SK-MEL-5 (cell line): Measurements from ENCODE around the gene STX16. TPM values are rescaled to one million over a fixed set of nuclear protein-coding genes. Genes with fewer than 3 reads are reported as not detected.
A peak's percentile ranks its signal among the peaks of the same experiment; 100 is the strongest.

Experiments used
- DNase-seq: peaks from one replicate; pipeline ENCODE4 v3.0.0-alpha.2; 2016; ENCODE audit warnings: low read depth, low spot score
- in situ Hi-C: cut with HindIII; loops from 2 replicates; pipeline ENCODE4 v1.10.0; 2016; ENCODE audit warnings: low sequenced_read_pairs, high pct_unique_total_duplicates, low pct_unique_long_range_greater_than_20kb
- total RNA-seq: library from RNA; depleted of rRNA; stranded (reverse); fragments of >200 nt; shearing (Covaris generic); gene quantifications from 2 replicates; pipeline ENCODE4 v1.2.3, GENCODE V29; 2014

The STX16 gene
- total RNA-seq, 1 experiment from 2014 or later, result 16.9 TPM

DNA sequence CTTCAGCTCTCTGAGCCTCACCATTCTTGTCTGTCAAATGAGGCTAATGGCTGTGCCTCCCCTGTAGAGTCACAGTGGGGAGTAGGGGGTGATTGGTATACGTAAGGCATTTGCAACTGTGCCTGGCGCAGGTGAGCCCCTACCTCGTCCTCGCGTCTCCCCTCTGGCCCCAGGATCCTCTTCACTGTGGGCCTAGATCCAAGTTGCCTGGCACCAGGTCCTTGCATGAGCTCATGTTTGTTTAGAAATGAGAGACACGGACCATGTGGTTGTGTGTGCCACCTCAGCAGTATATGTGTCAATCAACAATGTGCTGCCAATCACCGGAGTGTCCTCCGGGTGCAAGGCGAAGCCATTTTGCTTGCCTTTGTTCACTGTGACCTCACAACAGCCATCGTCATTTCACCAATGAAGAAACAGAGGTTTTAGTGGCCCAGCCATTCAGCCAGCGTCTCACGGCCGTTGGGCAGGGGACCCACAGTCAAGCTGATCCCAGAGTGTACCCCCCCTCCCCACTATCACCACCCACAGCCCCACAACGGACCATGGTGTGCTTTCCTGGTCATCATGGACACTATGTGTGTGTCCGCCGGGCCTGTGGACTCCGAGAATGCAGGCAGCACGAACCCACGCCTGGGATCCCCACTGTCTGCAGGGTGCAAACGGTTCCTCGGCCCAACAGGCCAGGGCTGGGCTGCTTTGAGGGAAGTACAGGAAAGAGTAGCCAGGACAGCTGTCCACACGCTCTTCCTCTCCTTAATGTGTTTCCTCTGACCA is 35.9 kb upstream of the STX16 start:
- in situ Hi-C loops, result no loop called here
- DNase-seq, result no peak

DNA sequence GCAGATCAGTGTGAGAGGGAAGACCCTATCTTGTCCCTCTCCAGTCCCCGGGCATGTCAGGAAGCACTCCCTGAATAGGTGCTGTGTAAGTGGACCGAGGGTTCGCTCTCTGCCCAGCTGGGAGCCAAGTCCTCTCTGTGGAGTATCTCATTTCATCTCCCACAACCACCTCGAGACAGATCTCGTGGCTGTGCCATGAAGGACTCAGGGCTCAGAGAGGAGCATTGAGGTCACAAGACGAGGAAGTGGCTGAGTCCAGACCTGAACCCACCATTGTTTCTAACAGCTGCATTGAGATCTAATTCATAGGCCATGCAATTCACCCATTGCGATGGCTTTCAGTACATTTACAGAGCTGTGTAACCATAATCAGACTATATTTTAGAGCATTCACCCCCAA is 34.7 kb upstream of the STX16 start:
- peak; percentile 84 for DNase-seq
- in situ Hi-C loops, result no loop called here

DNA sequence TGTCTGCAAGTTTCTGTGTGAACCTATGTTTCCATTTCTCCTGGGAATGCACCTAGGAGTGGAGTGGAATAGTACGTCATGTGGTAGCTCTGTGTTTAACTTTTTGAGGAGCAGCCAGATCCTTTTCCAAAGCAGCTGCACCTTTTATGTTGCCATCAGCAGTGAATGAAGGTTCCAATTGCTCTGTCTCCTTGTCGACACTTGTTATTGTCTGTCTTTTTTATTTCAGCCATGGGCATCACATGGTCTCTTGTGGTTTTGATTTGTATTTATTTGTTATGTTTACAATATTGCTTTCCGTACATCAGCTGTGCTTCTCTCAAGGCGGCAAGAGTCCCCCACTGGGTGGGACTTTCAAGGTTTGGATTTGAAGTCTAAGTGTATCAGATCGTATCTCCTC is 33.9 kb upstream of the STX16 start:
- in situ Hi-C loops, result no loop called here
- no peak for DNase-seq

DNA sequence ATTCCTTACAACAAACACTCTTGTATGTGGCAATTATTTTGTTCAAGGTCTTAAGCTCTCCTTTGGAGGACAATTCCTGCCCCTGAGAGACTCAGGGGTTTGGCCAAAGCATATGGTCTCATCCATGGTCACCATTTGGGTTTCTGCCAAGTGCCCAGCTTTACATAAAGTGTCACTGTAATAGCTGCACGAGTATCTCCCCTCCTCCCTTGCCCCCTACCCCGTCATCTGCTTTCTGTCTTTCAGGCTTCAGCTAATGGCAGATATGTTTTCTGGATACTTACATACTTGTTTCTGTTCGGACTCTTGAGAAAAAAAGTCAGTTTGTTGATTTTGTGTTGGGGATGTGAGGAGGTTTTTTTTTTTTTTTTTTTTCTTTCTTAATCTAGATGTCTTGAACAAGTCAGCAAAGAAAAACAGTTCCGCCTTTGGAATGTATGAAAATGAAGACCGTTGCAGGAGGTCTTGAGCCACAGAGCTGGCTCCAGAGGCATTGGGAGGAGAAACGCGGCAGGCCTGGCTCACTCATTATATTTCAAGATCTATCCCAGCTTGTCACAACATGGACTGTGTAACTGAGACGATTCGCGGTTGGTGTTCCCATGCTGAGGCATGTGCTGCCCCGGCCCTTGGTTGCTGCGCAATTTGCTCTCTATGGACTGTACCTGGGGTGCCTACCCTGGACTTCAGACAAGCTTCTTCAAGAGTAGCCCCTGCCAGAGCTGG is 32.6 kb upstream of the STX16 start:
- in situ Hi-C loops, result no loop called here
- no peak for DNase-seq

DNA sequence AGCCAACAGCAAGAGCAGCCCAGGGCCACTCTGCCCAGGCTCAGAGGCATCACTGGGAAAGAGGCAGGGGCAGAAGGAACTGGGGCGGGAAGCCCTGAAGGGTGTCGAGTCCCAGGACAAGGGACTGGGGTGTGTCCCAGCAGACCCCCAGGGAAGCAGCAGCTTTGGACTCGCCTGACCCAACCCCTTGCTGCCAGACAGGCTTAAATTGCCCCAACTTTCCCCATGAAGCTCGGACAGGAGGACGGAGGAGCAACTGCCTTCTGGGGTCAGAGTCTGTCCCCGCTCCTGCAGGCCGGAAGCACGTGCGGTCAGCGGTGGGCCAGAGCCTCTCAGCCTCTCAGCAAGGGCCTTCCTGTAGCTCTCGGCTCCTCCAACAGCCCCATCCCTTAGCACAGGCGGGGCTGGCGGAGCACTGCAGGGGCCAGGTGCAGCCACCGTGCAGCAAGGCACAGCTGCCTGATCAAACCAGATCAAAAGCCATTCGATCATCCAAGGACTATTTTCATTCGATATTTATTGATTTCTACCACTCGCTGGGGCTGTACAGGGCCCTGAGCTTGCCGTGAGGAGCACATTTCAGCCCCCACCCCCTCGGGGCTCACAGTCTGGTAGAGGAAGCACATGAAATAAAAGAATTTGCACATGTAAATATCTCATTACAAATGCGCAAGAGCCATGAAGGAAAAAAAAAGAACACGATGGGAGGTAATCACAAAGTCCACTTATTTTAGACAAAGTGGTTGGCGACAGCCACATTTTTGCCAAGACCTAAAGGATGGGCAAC is 31.8 kb upstream of the STX16 start:
- in situ Hi-C loops, result no loop called here

DNA sequence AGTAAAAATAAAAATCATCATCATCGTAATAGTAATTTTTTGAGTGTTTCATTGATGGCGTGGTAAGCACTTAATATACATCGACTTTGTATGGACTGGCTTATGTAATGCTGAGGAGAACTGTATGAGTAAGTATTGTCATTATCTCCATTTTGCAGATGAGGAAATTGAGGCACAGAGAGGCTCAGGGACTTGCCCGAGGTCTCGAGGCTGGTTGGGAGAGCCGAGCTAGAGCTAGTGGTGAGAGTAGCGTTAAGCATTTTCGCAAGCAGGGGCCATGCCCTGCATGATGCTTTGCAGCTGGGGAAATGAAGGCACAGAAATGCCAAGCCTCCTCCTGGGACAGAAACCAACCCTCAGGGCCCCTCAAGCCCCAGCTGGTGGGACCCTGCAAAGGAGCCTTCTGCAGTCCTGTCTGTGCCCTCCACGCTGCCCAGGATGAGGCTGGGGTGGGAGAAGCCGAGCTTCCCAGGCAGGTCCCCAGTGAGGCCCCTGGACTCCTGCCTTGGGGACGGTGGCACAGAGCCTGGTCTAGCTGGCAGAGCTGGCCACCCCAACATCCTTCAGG is 31.1 kb upstream of the STX16 start:
- no peak for DNase-seq
- in situ Hi-C loops, result no loop called here

More for the DNA sequence above, 31.8 kb upstream of the STX16 start:
- DNase-seq, result no peak

DNA sequence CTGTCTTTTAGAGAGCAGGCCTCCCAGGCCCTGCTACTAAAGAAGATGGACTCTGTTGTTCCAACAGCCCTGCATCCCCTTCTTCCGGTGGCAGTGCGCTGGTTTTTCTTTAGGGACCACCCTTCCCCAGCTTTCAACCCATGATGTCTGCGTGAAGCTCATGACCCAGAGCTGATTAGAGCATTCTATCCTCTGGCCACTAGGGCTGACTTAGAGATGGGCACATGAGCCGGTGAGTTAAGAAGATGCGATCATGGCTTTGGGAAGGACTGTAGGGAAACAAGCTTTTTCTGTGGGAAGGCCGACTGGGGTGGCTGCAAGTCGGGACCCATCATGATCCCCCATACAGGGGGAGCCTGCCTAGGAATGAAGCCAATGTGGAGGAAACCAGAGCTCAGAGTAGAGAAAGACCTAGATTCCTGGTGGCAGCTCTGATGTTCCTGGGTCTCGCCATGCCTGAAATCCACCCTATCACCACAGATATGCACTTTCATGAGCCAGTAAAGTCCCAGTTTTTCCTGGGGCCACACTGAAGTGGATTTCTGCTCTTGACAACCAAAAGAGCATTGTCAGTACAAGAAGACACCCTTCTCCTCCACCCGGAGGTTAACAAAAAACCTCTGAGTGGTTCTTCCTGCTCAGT is 29.1 kb upstream of the STX16 start:
- in situ Hi-C loops, result no loop called here
- DNase-seq, result peak; percentile 47

DNA sequence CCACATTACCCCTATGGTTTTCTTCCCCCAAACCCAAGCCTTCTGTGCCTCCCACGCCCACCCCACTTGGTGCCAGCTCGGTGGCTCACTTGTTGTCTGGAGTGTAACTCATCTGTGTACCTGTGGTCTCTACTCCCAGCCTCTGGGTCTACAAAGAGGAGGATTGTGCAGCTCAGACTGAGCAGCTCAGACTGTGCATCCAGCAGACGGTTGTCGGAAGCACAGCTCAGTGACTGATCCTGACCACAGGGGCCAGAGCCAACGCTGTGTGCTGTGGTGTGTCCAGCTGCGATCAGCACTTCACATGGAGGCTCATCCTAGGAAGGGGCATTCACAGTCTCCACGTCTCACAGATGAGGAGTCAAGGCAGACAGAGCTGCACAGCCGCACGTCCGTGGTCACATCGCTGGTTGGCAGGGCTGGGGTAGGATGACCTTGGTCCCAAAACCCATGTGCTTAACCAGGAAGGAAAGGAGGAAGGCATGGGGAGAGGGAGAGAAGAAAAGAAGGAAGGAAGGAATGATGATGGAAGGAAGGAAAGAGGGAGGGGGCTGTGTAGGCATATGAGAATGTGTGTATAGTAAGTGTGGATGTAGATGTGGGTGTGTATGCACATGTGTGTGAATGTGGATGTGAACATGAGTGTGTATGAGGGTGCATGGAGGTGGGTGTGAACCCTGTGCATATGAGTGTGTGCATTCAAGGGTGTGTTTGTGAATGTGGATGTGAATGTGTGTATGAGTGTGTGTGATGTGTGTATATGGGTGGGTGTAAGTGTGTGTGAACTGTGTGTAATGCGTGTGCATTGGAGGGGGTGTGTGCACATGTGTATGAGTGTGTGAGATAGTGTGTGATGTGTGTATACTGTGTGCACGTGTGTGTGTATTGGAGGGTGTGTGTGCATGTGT is 28.2 kb upstream of the STX16 start:
- DNase-seq, result no peak
- in situ Hi-C loops, result no loop called here

DNA sequence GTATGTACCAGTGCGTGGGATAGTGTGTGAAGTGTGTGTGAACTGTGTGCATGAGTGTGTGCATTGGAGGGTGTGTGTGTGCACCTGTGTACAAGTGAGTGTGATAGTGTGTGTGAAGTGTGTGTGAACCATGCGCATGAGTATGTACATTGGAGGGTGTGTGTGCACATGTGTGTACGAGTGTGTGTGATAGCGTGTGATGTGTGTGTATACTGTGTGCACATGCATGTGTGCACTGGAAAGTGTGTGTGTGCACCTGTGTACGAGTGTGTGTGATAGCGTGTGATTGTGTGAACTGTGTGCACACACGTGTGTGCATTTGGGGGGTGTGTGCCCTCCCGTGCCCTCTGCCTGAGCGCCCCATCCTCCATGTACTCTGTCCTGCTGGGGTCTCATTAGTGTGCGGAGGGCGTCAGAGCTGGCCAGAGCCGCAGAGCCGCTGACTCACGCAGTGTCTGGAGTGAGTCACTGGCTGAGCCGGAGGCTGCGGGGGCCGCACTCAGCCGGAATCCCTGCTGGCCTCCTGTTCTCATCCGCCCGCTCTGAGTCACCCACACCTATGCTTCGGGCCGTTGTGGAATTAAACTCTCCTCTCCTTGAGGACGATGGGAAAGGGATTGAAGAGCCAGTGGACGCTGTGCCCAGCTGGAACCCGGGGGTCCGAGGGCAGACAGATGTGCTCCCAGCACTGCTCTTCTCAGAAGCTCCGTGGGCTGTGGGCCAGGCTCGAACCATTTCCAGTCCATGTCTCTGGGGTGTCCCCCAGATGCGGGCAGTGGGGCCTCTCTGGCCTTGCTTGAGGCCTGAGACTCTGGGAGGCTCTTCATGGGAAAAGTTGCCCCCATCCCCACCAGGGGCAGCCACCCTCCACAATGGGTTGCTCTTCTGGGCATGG is 27.3 kb upstream of the STX16 start:
- in situ Hi-C loops, result no loop called here
- DNase-seq, result peak; percentile 62

DNA sequence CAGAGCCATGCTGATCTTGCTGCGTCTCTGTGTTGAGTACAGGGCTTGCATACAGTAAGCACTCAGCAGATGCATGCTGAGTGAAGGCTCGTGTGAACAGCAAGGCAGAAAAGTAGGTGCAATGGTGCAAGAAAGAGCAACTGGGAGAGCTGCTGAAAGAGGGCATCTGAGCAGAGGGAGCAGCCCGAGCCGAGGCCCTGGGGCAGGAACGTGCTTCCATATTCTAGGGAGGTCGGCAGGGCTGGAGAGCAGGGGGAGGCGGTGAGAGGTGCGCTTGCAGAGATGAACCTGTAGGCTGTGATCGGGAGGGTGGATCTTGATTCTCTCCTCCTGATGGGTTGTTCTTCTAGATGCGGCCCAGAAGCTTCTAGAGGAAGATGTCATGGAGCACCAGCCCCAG is 26.4 kb upstream of the STX16 start:
- no peak for DNase-seq
- in situ Hi-C loops, result loop anchor here (25.0 kb wide), 1 partner anchor 387 kb away; the partner anchor contains the start of gene ANKRD60

DNA sequence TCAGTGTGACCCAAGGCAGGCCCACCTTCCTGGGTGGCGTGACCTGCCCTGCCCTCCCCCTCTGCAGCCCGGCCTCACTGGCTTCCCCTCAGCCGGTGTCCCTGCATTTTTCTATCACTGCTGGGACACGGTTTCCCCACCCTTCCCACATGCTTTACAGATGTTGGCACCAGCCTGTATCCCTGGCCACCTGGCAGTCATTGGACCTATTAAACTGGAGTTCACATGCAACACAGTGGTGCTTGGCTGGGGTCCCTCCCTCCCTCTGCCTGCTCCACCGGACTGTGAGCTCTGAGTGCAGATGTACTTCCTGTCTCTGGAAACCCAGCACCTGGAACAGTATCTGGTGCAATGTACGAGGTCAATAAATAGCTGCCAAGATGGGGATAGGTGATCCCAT is 25.5 kb upstream of the STX16 start:
- in situ Hi-C loops, result loop anchor here (25.0 kb wide), 1 partner anchor 388 kb away; the partner anchor contains the start of gene ANKRD60
- DNase-seq, result no peak

DNA sequence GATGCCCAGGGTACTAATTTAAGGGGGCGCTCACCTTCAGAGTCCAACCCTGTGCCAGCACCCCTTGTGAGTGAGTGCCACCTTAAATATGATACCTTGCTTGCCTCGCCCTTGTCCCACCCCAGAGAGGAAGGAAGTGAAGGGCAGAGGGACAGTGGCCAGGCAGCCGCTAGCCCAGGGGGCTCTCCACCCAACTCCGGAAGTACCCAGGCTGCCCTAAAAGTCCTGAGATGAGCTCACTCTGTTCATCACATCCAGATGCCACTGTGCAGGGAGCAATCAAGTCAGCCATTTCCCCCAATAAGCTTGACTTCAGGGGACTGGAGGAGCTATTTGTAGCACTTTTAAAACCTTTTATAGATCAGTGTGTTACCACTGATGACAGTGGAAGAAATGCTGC is 25.0 kb upstream of the STX16 start:
- DNase-seq, result no peak
- in situ Hi-C loops, result loop anchor here (25.0 kb wide), 1 partner anchor 389 kb away; the partner anchor contains the start of gene ANKRD60

DNA sequence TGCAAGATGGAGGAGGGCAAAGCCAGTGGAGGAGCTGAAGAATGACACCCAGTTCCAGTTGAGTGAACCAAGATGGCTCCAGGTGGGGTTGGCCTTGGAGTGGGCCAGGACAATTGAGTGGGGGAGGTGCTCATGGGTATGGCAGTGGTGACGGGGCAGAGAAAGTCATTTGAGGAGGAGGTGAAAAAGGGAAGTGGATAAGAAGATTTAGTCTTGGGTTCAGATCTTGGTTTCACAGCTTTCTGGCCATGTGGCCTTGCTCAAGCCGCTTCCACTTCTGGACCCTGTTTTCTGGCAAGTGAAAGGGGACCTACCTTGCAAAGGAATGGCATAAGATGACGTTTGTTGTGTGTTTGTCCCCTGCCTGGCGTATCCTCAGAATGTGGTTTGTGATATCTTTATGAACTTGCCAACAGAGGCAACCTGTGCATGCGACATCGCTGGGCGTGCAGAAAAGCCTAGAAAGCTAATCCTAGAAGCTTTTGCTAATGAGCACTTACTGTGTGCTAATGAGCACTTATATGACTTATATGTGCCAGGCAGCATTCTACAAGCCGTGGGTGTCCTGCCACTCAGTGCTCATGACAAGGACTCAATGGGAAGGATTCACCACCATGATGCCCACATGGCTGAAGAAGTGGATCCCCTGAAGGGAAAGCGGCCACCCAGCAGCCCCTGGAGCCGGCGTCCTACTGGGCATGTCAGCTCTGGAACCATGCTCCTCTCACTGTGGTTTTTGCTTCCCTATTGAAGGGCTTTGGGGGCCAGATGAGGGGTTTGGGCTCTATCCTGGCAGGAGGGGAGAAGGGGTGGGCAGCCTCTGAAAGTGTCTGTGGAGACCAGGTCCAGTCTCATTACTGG is 23.6 kb upstream of the STX16 start:
- no peak for DNase-seq
- in situ Hi-C loops, result loop anchor here (25.0 kb wide), 1 partner anchor 390 kb away; the partner anchor contains the start of gene ANKRD60

DNA sequence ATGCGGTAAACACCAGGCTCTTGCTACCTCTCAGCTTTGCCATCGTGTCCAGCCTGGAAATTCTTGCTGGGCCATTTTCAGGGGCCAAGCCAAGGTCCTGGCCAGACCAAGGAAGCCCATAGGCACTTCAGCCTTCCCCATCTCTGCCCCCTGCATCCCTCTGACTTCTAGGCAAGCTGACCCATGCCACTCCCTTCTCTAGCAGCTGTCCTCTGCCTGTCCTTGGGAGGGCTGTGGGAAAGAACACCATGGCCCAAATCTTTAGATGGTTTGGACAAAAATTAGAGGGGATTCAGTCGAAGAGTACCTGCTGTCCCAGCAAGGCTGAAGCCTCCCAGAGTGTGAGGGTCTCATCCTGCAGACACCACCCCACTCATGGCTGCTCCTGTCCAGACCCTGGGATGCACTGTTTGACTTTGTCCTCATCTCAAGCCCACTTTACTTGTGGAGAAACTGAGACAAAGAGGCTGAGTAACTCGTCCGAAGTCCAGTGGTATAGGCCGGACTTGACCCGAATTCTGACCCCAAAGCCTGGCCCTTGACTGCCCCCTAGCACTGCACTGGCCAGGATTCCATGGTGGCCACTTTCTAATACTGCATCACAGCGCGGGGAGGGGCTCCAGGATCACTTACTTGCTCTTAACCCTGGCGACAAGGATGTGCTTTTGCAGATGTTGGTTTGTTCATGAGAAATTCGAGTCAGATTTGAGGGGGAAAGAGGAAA is 22.4 kb upstream of the STX16 start:
- in situ Hi-C loops, result loop anchor here (25.0 kb wide), 1 partner anchor 391 kb away; the partner anchor contains the start of gene ANKRD60
- DNase-seq, result no peak
